ENCODE measurements around the gene UQCC5. TPM values are rescaled to one million over a fixed set of nuclear protein-coding genes. Genes with fewer than 3 reads are reported as not detected.
A peak's percentile ranks its signal among the peaks of the same experiment; 100 is the strongest.

Gene UQCC5
- polyA plus RNA-seq, 12 donors: 7.2 to 18.2 (median 10.7) TPM; not detected in 1

DNA sequence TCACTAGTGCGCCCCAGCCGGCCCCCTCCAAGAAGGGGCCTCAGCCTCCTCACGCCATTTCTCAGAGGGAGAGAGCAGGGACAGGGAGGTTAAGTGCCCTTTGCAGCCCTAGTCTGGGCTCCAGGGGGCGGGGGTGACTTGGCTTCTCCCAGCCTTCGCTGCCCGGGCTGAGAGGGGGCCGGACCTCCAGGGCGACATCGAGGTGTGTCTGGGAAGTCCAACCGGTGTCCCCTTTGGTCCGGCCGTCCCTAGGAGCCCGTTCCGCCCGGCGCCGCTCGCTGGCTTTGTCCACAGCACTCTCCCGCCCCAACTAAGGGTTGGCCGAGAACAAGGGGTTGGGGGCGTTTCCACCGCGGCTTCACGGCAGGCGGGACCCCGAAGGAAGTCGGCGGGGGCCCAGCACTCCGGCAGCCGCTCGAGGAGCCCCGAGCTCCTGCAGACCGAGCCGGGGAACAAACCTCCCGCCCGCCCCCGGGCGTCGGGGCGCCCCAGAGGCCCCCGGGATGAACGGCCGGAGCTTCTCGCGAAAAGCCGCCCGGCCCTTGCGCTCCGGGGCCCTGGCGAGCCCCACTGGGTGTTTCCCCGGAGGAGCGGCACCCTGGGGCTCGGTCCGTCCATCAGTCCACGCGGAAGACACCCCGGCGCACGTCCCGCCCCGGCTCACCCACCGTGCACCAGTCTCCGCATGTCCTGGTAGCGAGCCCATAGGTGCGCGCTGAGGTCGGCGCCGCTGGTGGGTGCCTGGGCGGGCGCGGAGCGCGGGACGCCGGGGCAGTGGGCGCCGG is 3.4 kb upstream of the UQCC5 start:
- no peak for DNase-seq

DNA sequence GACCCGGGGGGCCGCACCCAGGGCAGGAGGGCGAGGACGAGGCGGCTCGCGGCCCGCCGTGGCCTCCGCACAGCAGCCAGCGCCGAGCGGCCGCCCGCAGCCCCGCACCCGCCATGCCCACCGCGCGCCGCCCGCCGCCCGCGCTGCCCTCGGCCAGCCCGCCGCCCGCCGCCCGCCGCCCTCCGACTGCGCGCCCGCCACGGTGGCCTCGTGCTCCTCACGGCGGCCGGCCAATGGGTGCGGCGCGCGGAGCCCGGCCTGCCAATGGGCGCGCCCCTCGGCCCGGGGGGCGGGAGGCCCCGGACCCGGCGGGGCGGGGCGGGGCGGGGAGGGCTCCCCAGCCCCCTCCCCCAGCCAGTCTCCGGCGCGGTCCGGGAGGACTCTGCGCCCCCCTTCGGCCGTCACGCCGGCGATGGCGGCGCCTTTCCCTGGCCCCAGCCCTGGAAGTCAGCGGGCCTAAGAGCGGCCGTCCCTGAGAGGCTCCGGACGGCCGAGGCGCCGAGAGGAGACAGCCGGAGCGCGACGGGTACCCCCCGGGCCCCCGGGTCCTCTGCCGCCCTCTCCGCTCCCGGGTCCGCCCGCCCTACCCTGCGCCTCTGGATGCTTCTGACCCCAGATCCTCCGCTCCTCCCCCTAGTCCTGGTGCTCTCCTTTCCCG is 2.7 kb upstream of the UQCC5 start, which contains the start of gene NT5DC2:
NT5DC2 (minus strand) TSS at position 235 of the 658 bp plus-strand sequence; CDS start at position 115, 120 bp downstream.
- peak; percentile 75 for DNase-seq

DNA sequence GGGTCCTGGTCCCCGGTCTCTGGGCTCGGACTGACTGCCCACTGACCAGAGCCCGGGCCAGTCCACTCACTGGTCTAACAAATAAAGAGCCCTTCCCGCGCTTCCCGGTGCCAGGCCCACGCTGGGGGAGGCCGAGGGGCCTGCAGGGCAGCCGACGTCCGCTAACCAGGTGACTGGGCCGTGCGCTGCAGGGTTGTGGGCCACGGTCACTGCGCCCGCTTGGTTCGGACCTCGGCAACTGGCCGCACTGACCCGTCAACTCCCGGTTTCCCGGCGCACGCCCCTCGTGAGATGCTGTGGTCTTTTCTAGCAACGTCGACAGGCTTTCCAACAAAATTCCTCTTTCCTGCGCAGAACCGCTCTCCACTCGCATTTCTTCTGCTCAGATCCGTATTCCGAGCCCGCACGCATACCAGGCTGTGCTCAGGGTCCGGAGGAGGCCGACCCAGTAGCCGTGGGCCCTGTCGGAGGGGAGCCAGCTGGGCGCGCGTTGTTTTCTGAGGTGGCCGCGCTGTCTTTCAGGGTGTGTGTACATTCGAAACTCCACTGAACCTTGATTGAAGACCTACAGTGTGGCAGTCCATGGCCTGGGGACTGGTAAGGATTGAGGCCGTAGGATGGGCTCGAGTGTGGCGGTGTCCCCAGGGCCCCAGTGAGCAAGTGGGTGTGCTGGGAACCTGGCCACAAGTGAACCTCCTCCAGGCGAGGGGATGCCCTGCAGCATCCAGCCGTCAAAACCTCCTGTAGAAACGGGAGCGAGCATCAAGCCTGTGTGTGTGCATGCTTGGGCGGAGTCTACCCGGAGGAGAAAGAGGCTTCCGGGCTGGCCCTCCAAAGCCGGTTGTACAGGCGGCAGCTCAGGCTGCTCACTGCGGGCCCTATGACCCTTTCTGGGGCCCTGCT is 1.9 kb upstream of the UQCC5 start:
- DNase-seq: no peak

DNA sequence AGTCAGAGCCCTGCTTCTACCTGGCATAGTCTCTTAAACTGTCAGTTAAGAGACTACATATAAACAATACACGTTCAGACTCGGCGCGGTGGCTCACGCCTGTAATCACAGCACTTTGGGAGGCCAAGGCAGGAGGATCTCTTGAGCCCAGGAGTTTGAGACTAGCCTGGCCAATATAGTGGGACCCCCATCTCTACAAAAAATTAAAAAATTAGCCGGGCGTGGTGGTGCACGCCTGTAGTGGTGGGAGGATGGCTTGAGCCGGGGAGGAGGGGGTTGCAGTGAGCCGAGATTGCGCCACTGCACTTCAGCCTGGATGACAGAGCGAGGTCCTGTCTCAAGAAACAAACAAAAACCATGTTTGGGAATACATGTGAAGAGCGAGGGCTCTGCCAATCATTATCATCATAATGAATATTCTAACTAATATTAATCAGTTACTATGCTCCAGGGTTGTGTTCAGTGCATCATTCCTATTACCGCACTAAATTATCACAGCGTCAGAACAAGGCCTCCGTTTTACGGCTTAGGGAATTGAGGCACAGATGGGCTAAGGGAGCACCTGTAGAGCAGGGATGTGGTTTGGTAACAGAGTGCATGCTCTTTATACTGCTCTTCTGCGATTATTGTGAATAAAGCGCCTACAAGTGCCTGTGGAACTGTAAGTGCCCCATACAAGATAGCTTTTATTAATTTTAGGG is 844 bp upstream of the UQCC5 start:
- DNase-seq: no peak

DNA sequence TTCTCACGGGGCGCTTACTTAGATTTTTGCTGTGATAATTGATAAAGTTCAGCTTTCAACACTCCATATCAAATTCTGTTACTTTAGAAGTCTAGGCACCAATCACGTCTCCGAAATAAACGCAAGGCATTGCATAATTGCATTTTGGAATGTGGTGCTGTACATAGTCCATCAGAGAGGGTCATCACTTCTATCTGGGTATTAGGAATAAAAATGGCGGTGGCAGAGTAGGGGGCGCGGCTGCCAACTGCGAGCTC is 365 bp upstream of the UQCC5 start:
- no peak for DNase-seq

DNA sequence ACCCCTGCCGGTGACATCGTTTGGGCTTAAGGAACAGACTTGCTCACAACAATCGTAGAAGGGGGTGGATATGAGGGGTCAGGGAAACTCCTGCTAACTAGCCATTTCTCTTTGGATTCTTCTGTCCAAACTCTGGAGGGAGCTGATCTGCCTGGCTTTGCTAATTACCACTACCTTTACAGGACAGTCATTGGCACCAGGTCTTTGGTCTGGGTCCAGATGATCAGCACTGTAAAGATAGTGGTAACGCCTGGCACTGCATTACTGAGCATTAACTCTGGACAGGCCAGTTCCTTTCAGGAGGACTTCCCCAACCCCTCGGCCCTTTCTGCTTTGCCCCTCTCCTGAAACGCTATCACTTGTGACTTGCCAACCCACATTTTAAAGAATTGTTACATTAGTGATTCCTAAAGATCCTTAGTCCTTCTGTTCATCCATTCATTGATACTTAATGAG is 788 bp downstream of the UQCC5 start:
- no peak for DNase-seq

DNA sequence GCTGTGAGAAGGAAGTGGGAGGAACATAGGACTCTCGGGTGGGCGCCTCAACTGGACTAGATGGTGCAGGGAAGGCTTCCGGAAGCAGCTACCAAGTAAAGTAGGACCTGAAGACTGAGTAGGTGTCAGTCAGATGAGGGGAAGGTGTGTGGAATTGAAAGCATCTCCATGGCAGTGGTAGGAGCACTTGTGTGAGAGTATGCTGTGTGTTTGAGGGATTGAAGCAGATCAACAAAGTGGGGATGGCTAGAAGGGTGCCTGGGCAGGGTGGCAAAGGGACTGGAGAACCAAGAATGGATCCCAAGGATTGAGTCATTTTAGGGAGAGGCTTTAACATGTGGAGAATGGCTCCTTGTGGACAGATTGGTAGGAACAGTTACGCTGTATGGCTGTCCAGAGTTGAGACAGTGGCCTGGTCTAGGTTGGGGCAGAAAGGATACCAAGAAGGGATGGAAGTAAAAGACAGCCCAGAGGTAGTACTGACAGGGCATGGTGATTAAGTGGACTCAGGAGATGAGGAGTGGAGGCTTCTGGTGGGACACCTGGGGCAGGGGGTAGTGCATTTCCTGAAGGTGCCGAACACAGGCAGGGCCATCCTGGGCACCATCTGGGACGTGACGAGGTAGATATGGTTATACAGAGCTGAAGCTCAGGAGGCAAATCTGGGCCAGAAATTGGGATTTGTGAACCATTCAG is 1.5 kb downstream of the UQCC5 start:
- DNase-seq: no peak

DNA sequence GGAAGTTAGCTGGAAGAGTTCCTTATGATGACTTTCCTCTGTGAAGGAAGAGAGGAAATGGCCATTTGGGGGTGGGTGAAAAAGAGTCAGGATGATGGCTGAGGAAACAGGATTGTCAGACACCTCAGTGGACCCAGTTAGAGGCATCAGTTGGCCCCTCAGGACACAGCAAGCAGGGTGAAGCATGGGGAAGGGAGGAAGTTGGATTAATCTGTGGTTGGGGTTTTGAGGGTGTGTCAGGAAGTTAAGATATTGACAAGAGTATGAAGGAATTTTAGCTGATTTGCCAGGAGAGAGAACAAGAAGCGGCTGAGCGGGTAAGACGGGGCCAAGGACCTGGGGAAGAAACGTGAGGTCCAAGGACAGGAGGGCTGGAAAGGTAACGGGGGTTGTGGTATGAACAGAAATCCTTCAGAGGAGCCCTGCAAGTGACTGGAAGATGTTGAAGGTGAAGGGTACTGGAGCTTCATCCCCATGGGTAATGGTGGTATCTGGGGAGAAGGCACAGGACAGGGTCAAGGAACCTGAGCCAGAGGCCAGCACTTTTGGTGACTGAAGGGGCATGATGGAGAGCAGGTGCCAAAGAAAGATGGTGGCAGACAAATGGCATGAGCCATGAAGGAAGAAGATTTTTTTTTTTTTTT is 2.7 kb downstream of the UQCC5 start:
- DNase-seq: no peak

DNA sequence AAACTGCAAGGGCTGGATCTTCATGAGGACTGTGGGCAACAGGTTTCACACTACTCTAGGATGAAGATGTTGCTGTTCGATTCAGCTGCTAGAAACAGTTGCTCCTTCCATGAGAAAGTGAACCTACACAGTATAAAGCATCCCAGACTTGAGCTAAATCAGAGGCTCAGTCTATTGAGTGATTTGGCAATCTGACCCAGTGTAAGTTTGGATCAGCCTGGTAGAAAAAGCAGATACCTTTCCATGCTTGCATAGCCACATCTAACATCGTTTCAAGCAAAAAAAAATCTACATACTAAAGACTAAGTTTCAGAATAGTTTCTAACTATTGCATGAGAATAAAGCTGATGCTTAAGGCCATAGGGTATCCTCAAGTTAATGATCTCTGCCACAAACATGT is 4.6 kb downstream of the UQCC5 start:
- DNase-seq: no peak

DNA sequence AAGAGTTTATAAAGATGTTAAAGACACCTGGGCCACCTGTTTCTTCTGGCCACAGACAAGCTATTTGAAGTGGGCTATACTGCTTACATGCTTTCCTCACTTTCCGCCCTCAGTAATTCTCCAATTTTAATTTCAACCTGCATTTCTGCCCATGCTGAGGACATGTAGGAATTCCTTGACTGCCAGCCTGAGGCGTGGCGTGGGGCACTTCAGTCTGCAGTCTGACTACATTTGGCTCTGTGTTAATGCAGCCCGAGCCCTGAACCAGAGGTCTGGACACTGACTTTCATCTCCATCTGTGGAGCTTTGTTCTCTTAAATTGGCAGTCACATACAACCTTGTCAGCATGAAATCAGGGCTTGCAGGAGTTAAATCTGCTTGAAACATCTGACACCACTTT is 8.5 kb downstream of the UQCC5 start:
- no peak for DNase-seq

DNA sequence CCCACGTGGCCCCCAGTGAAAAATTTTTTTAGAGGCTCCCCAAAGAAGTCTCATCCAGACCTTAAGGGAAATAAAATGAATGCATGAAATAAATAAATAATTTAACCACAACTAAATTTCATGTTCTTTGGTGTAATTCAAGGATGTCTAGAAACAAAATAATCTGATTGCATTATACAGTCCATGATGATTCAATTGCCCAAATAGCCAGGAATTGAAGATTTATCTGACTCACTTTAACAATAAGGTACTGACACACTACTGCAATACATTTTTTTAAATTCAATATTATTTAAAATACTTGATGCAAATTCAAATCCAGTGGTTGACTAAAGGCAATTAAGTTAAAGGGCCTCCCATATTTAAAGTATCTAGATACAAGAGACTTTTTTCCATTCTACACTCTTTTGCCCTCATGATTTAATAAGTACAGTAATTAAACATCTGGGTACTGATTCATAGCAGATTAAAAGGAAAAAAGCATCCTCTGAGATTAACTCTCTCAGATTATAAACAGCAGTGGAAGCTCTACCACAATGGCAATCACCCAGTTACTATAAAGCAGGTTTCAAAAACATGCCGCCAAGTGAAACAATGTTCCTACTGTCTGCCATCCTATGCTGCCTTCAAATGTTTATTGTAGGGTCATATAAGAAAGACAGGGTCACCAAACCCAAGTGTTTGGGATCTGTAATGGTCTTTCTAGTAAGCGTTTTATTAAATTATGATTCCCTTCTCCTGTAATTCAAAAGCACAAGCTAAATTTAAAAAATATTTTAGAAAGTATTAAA is 9.9 kb downstream of the UQCC5 start:
- no peak for DNase-seq

DNA sequence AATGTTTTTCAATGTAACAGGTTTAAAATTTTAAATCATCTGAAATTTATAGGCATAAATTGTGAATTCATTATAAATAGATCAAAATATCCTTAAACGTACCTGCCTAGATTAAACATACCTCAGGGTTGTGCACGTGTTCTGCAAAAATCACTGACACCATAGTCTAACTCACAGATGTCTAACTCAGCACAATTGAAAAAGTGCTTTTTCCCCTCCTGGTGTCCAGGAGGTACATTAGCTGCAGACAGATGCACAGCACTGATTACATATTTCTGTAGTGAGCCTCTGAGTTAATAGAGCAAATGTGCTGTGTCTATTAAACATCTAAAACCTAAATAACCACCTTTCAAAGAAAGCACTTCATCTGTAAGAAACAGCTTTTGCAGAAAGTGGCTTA is 10.7 kb downstream of the UQCC5 start:
- no peak for DNase-seq

DNA sequence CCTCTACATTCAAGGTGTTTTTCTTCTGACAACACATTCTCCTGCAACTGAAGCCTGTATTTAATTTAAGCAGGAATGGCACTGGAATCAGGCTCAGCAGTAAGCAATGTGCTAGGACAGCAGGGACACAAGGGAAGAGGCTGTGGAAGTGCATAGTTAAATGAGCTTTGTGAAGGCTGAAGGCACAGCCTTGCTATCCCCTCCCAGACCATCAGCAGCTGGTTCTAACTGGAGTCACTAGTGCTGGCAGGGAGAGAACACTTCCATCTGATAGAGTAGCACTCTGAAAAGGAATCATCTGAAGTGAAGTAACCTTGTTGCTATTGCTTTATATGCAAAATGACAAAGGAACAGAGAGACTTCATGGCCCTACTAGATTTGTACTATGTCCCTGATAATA is 14.7 kb downstream of the UQCC5 start:
- no peak for DNase-seq

DNA sequence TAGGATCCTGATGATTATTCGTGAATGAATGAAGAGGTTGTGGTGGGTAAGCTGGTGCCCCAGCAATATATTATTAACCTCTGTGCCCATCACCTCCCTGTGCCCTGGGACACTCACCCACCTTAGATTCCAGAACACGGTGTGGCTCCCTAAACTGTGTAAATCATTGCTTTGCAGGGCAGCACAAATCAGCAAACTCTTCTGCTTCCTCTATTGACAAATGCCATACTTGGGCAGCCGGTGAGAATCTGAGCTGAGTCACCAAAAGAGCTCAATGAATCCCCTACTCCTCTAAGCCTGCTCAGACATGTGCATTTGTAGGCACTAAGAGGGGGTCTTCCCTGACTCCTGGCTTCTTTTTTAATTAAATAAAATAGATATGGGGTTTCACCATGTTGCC is 15.7 kb downstream of the UQCC5 start:
- no peak for DNase-seq

DNA sequence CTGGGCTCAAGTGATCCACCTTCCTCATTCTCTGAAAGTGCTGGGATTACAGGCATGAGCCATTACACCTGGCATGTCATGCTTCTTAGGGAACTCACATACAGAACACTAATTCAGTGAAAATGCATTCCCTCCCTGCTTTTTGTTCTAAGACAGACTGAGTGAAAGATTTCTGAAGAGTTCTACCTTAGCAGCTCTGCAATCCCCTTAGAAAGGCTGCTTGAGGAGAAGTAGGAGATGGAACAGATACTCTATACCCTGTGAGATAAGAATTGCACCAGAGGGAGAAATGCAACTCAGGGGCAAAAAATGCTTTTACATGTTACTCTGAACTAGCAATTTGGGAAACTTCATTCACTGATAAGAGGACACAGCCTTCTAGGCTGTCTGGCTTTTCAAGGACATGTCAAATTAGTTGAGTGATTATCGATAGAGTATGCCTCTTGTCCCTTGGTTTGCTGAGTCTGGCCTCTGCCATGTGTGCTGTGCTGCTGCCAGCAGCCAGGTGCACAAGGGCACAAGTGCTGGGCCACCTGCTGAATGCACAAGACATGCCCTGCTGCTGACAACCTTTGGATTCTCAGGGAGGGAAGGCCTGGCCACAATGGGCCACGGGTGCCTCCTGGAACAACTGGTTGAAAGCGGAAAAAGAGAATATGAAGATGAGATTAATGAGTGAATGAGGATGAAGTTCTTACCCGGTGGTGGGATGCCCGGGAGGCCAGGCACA is 17.8 kb downstream of the UQCC5 start:
- DNase-seq: no peak

DNA sequence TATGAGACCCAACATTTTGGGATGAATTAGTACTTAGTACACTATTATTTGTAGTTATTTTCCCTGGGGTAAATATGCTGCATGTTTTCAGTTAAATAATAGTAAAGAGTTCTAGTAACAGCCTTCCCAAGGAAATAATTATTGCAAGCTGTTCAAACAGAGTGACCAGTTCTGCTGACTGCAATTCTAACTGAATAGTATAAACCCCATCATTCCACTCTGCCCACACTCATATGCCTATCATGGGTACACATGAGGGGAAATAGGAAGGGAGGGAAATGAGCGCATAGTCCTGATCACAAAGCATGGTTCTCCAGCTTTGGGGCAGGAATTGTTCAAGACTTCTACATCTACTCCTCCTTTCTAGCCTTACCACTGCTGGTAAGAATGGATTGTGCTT is 18.7 kb downstream of the UQCC5 start:
- DNase-seq: no peak

DNA sequence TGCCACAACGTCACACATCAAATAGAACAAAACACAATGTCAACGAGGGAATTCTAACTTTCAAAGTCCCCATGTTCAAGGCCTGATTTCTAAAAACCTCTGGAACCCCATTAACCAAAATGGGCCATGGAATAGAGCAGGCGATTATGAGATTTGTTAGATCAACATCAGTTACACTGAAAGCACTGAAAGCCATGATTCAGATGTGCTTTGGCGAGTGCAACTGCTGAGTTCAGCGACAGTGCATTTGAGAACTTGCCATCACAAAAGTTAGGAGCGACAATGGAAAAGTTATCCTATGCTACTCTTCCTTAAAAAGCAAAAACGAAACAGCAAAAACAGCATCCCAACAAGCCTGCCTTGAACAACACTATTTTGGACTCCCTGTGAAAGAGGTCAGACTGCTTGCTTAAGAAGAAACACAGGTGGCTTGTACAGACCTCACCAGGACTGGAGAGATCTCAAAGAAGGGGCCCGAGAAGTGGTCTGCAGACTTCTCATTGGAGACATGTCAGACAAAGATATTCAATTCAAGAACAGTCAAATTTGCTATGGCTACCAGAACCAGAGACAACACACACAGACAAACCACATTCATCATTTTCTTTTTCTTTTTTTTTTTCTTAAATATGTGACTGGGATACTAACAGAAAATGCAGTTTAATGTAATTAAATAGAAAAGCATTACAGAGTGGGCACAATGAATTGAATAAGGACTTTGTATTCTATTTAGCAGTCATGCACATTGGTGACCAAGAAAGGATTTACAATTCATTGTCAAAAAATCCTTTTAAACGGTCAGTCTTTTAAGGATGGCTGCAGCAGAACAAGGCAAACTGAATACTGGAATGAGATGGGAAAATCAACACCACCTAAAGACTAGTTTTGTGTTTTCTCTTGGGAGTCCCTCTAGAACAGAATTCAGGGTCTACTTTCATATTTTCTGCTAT is 20.9 kb downstream of the UQCC5 start:
- no peak for DNase-seq

DNA sequence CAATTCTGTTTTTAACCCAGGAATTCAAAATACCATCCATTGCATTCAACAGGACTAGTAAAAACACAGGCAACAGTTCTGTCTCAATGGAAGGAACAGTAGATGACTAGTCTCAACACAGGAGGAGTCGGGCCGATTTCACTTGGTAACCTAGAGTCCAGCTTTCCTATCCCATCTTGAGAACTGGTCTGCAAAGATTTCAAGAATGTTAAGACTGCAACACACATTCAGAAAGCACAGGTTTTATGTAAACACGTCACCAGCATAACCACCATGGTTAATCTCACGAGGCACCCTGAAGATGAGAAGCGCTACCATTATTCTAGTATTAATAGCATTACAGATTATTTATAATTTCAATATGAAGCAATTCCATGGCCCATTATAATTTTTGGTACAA is 22.0 kb downstream of the UQCC5 start:
- DNase-seq: no peak
